Measurements from ENCODE around the gene MINPP1.
"Not testable (repeated sequence)": the region's sequence is repeated elsewhere in the genome, so short reads cannot be mapped to it uniquely, and the experiment has no call there.

The MINPP1 gene, protein sequence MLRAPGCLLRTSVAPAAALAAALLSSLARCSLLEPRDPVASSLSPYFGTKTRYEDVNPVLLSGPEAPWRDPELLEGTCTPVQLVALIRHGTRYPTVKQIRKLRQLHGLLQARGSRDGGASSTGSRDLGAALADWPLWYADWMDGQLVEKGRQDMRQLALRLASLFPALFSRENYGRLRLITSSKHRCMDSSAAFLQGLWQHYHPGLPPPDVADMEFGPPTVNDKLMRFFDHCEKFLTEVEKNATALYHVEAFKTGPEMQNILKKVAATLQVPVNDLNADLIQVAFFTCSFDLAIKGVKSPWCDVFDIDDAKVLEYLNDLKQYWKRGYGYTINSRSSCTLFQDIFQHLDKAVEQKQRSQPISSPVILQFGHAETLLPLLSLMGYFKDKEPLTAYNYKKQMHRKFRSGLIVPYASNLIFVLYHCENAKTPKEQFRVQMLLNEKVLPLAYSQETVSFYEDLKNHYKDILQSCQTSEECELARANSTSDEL

DNA sequence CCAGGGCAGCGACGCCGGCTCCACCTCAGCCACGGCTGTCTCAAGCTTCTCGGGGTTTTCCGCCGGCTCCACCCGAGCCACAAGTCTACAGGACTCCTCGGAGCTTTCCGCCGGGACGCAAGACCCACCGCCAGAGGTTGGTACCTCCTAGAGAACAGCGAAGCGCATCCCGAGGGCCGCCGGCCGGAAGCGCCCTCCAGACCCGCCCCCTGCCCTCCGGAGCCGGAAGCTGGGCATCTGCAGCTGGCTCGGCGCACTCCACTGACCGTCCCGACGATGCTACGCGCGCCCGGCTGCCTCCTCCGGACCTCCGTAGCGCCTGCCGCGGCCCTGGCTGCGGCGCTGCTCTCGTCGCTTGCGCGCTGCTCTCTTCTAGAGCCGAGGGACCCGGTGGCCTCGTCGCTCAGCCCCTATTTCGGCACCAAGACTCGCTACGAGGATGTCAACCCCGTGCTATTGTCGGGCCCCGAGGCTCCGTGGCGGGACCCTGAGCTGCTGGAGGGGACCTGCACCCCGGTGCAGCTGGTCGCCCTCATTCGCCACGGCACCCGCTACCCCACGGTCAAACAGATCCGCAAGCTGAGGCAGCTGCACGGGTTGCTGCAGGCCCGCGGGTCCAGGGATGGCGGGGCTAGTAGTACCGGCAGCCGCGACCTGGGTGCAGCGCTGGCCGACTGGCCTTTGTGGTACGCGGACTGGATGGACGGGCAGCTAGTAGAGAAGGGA, at the start of gene MINPP1:
MINPP1 (plus strand) TSS at position 254 of the 726 bp plus-strand sequence; CDS start at position 277, 23 bp downstream.
- Histone ChIP-seq H3K36me3 (ENCODE audit: control insufficient read depth, insufficient read depth, low read length) (no peaks in the 10 kb centered on the region), H3K4me1 (ENCODE audit: control insufficient read depth, insufficient read depth, low read length) (no peaks in the 10 kb centered on the region), H3K9me3 (ENCODE audit: control insufficient read depth, insufficient read depth, low read length) (no peaks in the 10 kb centered on the region), H3K27ac (ENCODE audit: low read length) (no peak within 1 kb of the TSS), H3K27me3 (ENCODE audit: control insufficient read depth, insufficient read depth, low read length) (no peaks in the 10 kb centered on the region; the same call in 1 of the 2 replicates), H3K4me3 (ENCODE audit: low read length) (peak within 1 kb of the TSS; percentile 87)
- no CpG with 5 or more reads among the region's 74 CpGs for WGBS (ENCODE audit: insufficient coverage, insufficient read length)
- no peak for DNase-seq (ENCODE audit: low read depth, low spot score)

GRCh38 chr10:87456586-87457220, 48.0 kb upstream of the MINPP1 start:
- DNase-seq (ENCODE audit: low read depth, low spot score); H3K36me3 ChIP-seq (ENCODE audit: control insufficient read depth, insufficient read depth, low read length); H3K27ac ChIP-seq (ENCODE audit: low read length); H3K27me3 ChIP-seq (ENCODE audit: control insufficient read depth, insufficient read depth, low read length); H3K4me3 ChIP-seq (ENCODE audit: low read length); H3K9me3 ChIP-seq (ENCODE audit: control insufficient read depth, insufficient read depth, low read length); H3K4me1 ChIP-seq (ENCODE audit: control insufficient read depth, insufficient read depth, low read length): not testable (repeated sequence)
- WGBS (ENCODE audit: insufficient coverage, insufficient read length), result no CpG with 5 or more reads among the region's 1 CpG

DNA sequence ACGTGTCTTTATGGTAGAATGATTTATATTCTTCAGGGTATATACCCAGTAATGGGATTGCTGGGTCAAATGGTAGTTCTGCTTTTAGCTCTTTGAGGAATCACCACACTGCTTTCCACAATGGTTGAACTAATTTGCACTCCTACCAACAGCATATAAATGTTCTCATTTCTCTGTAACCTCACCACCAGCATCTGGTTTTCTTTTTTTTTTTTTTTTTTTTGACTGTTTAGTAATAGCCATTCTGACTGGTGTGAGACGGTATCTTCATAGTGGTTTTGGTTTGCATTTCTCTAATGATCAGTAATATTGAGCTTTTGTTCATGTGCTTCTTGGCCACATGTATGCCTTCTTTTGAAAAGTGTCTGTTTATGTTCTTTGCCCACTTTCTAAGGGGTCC, 42.9 kb upstream of the MINPP1 start:
- not testable (repeated sequence) for H3K4me1 ChIP-seq (ENCODE audit: control insufficient read depth, insufficient read depth, low read length); DNase-seq (ENCODE audit: low read depth, low spot score); H3K27ac ChIP-seq (ENCODE audit: low read length); H3K9me3 ChIP-seq (ENCODE audit: control insufficient read depth, insufficient read depth, low read length); H3K36me3 ChIP-seq (ENCODE audit: control insufficient read depth, insufficient read depth, low read length); H3K4me3 ChIP-seq (ENCODE audit: low read length); H3K27me3 ChIP-seq (ENCODE audit: control insufficient read depth, insufficient read depth, low read length)
- WGBS (ENCODE audit: insufficient coverage, insufficient read length), result no CpG with 5 or more reads among the region's 2 CpGs

DNA sequence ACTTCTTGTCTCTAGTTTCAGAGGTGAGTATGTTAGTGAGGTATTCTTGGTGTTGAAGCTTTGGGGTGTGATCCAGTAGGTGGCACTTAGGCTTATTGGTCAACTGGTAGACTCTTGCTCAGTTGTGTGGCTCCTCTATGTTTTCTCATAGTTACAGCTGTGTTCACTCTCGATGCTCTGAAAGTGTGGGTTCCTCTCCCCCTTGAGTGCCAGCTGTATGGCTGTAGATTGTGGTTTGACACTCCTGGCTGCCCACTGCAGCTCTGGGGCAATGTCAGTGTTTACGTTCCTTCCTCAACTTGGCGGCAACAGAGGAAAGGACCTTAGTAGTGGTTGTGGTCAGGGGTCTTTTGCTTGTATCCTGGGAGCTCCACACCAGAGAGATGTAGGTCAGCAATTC, 37.8 kb upstream of the MINPP1 start:
- not testable (repeated sequence) for H3K27ac ChIP-seq (ENCODE audit: low read length); H3K4me3 ChIP-seq (ENCODE audit: low read length); H3K27me3 ChIP-seq (ENCODE audit: control insufficient read depth, insufficient read depth, low read length); H3K4me1 ChIP-seq (ENCODE audit: control insufficient read depth, insufficient read depth, low read length); H3K36me3 ChIP-seq (ENCODE audit: control insufficient read depth, insufficient read depth, low read length); DNase-seq (ENCODE audit: low read depth, low spot score); H3K9me3 ChIP-seq (ENCODE audit: control insufficient read depth, insufficient read depth, low read length)
- WGBS (ENCODE audit: insufficient coverage, insufficient read length), result no CpG with 5 or more reads among the region's 3 CpGs

GRCh38 chr10:87488733-87489132, 16.0 kb upstream of the MINPP1 start:
- DNase-seq (ENCODE audit: low read depth, low spot score); H3K27ac ChIP-seq (ENCODE audit: low read length); H3K9me3 ChIP-seq (ENCODE audit: control insufficient read depth, insufficient read depth, low read length); H3K36me3 ChIP-seq (ENCODE audit: control insufficient read depth, insufficient read depth, low read length); H3K4me3 ChIP-seq (ENCODE audit: low read length); H3K27me3 ChIP-seq (ENCODE audit: control insufficient read depth, insufficient read depth, low read length); H3K4me1 ChIP-seq (ENCODE audit: control insufficient read depth, insufficient read depth, low read length): not testable (repeated sequence)
- no CpG with 5 or more reads among the region's 1 CpG for WGBS (ENCODE audit: insufficient coverage, insufficient read length)

DNA sequence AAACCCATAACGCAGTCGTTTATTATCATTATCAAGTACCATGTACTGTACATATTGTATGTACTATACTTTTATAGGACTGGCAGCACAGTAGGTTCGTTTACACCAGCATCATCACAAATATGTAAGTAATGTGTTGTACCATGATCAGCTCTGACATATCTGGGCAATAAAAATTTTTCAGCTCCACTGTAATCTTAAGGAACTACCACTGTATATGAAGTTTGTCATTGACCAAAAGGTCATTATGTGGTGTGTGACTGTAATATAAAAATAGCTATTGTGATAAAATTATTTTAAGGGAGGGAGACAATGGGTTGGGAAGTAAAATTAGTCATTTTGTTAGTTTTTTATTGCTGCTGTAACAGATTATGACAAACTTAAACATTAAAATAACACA, 14.4 kb upstream of the MINPP1 start:
- DNase-seq (ENCODE audit: low read depth, low spot score); H3K27me3 ChIP-seq (ENCODE audit: control insufficient read depth, insufficient read depth, low read length); H3K36me3 ChIP-seq (ENCODE audit: control insufficient read depth, insufficient read depth, low read length); H3K4me3 ChIP-seq (ENCODE audit: low read length); H3K27ac ChIP-seq (ENCODE audit: low read length); H3K9me3 ChIP-seq (ENCODE audit: control insufficient read depth, insufficient read depth, low read length); H3K4me1 ChIP-seq (ENCODE audit: control insufficient read depth, insufficient read depth, low read length): not testable (repeated sequence)
- WGBS (ENCODE audit: insufficient coverage, insufficient read length), result no CpG with 5 or more reads among the region's 3 CpGs

DNA sequence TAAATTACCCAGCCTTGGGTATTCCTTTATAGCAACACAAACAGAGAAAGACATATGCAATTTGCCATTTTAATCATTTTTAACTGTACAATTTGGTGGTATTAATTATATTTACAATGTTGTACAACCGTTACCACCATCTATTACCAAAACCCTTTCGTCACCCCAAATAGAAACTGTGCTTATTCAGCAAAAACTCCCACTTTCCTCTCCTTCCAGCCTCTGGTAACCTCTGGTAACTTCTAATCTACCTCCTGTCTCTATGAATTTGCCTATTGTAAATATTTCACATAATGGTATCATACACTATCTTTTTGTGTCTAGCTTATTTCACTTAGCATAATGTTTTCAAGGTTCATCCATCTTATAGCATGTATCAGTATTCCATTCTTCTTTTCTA, 12.2 kb upstream of the MINPP1 start:
- H3K27ac ChIP-seq (ENCODE audit: low read length); H3K4me1 ChIP-seq (ENCODE audit: control insufficient read depth, insufficient read depth, low read length); DNase-seq (ENCODE audit: low read depth, low spot score); H3K9me3 ChIP-seq (ENCODE audit: control insufficient read depth, insufficient read depth, low read length); H3K36me3 ChIP-seq (ENCODE audit: control insufficient read depth, insufficient read depth, low read length); H3K4me3 ChIP-seq (ENCODE audit: low read length); H3K27me3 ChIP-seq (ENCODE audit: control insufficient read depth, insufficient read depth, low read length): not testable (repeated sequence)
- 100% methylated on average over 1 of the region's 2 CpGs for WGBS (ENCODE audit: insufficient coverage, insufficient read length)

GRCh38 chr10:87495446-87495845, 9.2 kb upstream of the MINPP1 start:
- no CpG with 5 or more reads among the region's 5 CpGs for WGBS (ENCODE audit: insufficient coverage, insufficient read length)
- H3K27ac ChIP-seq (ENCODE audit: low read length), result not testable (repeated sequence)

GRCh38 chr10:87497386-87497785, 7.3 kb upstream of the MINPP1 start:
- H3K27me3 ChIP-seq (ENCODE audit: control insufficient read depth, insufficient read depth, low read length); H3K4me3 ChIP-seq (ENCODE audit: low read length); DNase-seq (ENCODE audit: low read depth, low spot score); H3K36me3 ChIP-seq (ENCODE audit: control insufficient read depth, insufficient read depth, low read length); H3K27ac ChIP-seq (ENCODE audit: low read length); H3K4me1 ChIP-seq (ENCODE audit: control insufficient read depth, insufficient read depth, low read length); H3K9me3 ChIP-seq (ENCODE audit: control insufficient read depth, insufficient read depth, low read length): not testable (repeated sequence)
- WGBS (ENCODE audit: insufficient coverage, insufficient read length), result no CpG with 5 or more reads among the region's 2 CpGs

More at GRCh38 chr10:87495446-87495845, 9.2 kb upstream of the MINPP1 start:
- not testable (repeated sequence) for H3K4me1 ChIP-seq (ENCODE audit: control insufficient read depth, insufficient read depth, low read length); H3K36me3 ChIP-seq (ENCODE audit: control insufficient read depth, insufficient read depth, low read length); H3K27me3 ChIP-seq (ENCODE audit: control insufficient read depth, insufficient read depth, low read length); H3K9me3 ChIP-seq (ENCODE audit: control insufficient read depth, insufficient read depth, low read length); H3K4me3 ChIP-seq (ENCODE audit: low read length); DNase-seq (ENCODE audit: low read depth, low spot score)

- H3K27me3 ChIP-seq (ENCODE audit: control insufficient read depth, insufficient read depth, low read length); H3K27ac ChIP-seq (ENCODE audit: low read length); H3K4me1 ChIP-seq (ENCODE audit: control insufficient read depth, insufficient read depth, low read length); H3K36me3 ChIP-seq (ENCODE audit: control insufficient read depth, insufficient read depth, low read length); H3K4me3 ChIP-seq (ENCODE audit: low read length); H3K9me3 ChIP-seq (ENCODE audit: control insufficient read depth, insufficient read depth, low read length); DNase-seq (ENCODE audit: low read depth, low spot score): not testable (repeated sequence)
- WGBS (ENCODE audit: insufficient coverage, insufficient read length), result no CpG with 5 or more reads among the region's 4 CpGs
These were observed 6.4 kb upstream of the MINPP1 start for GRCh38 chr10:87498106-87498789.

Data from iPS DF 6.9 (cell line).